HCT116 (cell line): ENCODE measurements around the gene NFKBIL1.

Experiments
- EGR1 ChIP-seq: IDR thresholded peaks from 2 replicates; pipeline ENCODE4 v1.6.1; 2012; ENCODE audit warnings: low read depth
- ELF1 ChIP-seq: IDR thresholded peaks from 2 replicates; pipeline ENCODE4 v1.6.1; 2012; ENCODE audit warnings: low read depth, borderline replicate concordance
- EZH2 ChIP-seq: fragments of 200-600 bp; sonication (generic); IDR thresholded peaks from 2 replicates; pipeline ENCODE4 v1.6.1; 2017; ENCODE audit warnings: antibody characterized with exemption, mixed run types
- FOSL1 ChIP-seq: IDR thresholded peaks from 2 replicates; pipeline ENCODE4 v1.6.1; 2012; ENCODE audit warnings: low read depth
- POLR2A ChIP-seq: IDR thresholded peaks from 2 replicates; pipeline ENCODE4 v1.7.0; 2011; ENCODE audit warnings: borderline replicate concordance; ENCODE audit not compliant: insufficient read depth, insufficient read length; ENCODE audit errors: extremely low read depth
- RAD21 ChIP-seq: IDR thresholded peaks from 2 replicates; pipeline ENCODE4 v1.6.1; 2012; ENCODE audit warnings: low read depth, mild to moderate bottlenecking
- SIN3A ChIP-seq: IDR thresholded peaks from 2 replicates; pipeline ENCODE4 v1.6.1; 2012; ENCODE audit warnings: low read depth
- TF ChIP-seq, protein P1 (sequence below), 3 experiments: fragments of 200-600 bp in 1 of 3; sonication (generic) in 1 of 3; IDR thresholded peaks in 2 of 3; conservative IDR thresholded peaks in 1 of 3; 2 replicates each; pipeline ENCODE4 v1.5.1; 2012 to 2017; ENCODE audit warnings: low read depth in 2 of 3, low read length in 2 of 3, antibody characterized with exemption in 1 of 3, borderline replicate concordance in 1 of 3, control low read depth in 1 of 3, mild to moderate bottlenecking in 1 of 3, mixed read lengths in 1 of 3, mixed run types in 1 of 3, moderate library complexity in 1 of 3; ENCODE audit not compliant: insufficient read depth in 1 of 3
- TF ChIP-seq, protein P2 (sequence below): IDR thresholded peaks from 2 replicates; pipeline ENCODE4 v1.6.1; 2012
- TF ChIP-seq, protein P3 (sequence below): IDR thresholded peaks from 2 replicates; pipeline ENCODE4 v1.6.1; 2012; ENCODE audit warnings: low read depth

DNA sequence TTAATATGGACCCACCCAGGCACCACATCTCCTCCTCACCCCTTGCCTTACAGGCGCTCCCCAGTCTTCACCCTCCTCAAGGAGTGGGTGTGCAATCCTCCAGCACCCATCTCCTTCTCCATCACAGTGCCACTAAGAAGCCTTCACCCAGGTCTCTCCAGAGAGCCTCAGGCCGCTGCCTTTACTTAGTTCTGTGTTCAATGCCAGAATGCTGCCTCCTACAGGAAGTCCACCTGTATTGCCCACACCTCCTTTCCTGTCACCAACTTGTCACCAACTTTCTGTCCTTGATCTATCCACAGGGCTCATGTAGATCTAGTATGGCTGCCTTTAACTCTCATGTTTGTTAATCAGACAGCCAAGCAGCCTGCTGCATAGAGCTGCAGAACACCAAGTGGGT lies 38.1 kb downstream of the NFKBIL1 start:
- TF ChIP-seq, protein P1, sequence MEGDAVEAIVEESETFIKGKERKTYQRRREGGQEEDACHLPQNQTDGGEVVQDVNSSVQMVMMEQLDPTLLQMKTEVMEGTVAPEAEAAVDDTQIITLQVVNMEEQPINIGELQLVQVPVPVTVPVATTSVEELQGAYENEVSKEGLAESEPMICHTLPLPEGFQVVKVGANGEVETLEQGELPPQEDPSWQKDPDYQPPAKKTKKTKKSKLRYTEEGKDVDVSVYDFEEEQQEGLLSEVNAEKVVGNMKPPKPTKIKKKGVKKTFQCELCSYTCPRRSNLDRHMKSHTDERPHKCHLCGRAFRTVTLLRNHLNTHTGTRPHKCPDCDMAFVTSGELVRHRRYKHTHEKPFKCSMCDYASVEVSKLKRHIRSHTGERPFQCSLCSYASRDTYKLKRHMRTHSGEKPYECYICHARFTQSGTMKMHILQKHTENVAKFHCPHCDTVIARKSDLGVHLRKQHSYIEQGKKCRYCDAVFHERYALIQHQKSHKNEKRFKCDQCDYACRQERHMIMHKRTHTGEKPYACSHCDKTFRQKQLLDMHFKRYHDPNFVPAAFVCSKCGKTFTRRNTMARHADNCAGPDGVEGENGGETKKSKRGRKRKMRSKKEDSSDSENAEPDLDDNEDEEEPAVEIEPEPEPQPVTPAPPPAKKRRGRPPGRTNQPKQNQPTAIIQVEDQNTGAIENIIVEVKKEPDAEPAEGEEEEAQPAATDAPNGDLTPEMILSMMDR (IDR thresholded peaks at IDR 0.05 in 2 of 3, conservative IDR thresholded peaks at IDR 0.05 in 1 of 3; ENCODE audit: borderline replicate concordance in 1 of 3, insufficient read depth in 1 of 3, low read depth in 2 of 3, low read length in 2 of 3): peak in 2 of 3 experiments; percentile 72 to 76; a peak in 4 of 6 replicates
- TF ChIP-seq, protein P2, sequence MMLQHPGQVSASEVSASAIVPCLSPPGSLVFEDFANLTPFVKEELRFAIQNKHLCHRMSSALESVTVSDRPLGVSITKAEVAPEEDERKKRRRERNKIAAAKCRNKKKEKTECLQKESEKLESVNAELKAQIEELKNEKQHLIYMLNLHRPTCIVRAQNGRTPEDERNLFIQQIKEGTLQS: no peak
- no peak for TF ChIP-seq EZH2
- TF ChIP-seq POLR2A: no peak
- no peak for TF ChIP-seq FOSL1
- TF ChIP-seq, protein P3, sequence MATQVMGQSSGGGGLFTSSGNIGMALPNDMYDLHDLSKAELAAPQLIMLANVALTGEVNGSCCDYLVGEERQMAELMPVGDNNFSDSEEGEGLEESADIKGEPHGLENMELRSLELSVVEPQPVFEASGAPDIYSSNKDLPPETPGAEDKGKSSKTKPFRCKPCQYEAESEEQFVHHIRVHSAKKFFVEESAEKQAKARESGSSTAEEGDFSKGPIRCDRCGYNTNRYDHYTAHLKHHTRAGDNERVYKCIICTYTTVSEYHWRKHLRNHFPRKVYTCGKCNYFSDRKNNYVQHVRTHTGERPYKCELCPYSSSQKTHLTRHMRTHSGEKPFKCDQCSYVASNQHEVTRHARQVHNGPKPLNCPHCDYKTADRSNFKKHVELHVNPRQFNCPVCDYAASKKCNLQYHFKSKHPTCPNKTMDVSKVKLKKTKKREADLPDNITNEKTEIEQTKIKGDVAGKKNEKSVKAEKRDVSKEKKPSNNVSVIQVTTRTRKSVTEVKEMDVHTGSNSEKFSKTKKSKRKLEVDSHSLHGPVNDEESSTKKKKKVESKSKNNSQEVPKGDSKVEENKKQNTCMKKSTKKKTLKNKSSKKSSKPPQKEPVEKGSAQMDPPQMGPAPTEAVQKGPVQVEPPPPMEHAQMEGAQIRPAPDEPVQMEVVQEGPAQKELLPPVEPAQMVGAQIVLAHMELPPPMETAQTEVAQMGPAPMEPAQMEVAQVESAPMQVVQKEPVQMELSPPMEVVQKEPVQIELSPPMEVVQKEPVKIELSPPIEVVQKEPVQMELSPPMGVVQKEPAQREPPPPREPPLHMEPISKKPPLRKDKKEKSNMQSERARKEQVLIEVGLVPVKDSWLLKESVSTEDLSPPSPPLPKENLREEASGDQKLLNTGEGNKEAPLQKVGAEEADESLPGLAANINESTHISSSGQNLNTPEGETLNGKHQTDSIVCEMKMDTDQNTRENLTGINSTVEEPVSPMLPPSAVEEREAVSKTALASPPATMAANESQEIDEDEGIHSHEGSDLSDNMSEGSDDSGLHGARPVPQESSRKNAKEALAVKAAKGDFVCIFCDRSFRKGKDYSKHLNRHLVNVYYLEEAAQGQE: no peak
- TF ChIP-seq SIN3A: no peak
- TF ChIP-seq ELF1: no peak
- no peak for TF ChIP-seq EGR1
- peak; percentile 30; the same call in 1 of the 2 replicates for TF ChIP-seq RAD21
